Measurements from ENCODE around the gene COL23A1.
A peak's percentile ranks its signal among the peaks of the same experiment; 100 is the strongest.
"Not testable (repeated sequence)": the region's sequence is repeated elsewhere in the genome, so short reads cannot be mapped to it uniquely, and the experiment has no call there.

The COL23A1 gene

GRCh38 chr5:178590924-178591423 lies 781 bp upstream of the COL23A1 start:
- ChIA-PET POLR2A (ENCODE audit: low non-redundant PET) (no interaction called here), CTCF (interaction anchor here (0.6 to 1.6 kb wide), 11 partner anchors 10 to 759 kb away, joined by 3 to 8 read pairs (median 4); no protein-coding TSS in a partner anchor)
- peak overlapping the region; percentile 61 for H3K27ac ChIP-seq
- TF ChIP-seq, protein P1, sequence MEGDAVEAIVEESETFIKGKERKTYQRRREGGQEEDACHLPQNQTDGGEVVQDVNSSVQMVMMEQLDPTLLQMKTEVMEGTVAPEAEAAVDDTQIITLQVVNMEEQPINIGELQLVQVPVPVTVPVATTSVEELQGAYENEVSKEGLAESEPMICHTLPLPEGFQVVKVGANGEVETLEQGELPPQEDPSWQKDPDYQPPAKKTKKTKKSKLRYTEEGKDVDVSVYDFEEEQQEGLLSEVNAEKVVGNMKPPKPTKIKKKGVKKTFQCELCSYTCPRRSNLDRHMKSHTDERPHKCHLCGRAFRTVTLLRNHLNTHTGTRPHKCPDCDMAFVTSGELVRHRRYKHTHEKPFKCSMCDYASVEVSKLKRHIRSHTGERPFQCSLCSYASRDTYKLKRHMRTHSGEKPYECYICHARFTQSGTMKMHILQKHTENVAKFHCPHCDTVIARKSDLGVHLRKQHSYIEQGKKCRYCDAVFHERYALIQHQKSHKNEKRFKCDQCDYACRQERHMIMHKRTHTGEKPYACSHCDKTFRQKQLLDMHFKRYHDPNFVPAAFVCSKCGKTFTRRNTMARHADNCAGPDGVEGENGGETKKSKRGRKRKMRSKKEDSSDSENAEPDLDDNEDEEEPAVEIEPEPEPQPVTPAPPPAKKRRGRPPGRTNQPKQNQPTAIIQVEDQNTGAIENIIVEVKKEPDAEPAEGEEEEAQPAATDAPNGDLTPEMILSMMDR (conservative IDR thresholded peaks at IDR 0.05; ENCODE audit: low read depth) = peak; percentile 31
- peak; percentile 82 for DNase-seq (ENCODE audit: low spot score)

DNA sequence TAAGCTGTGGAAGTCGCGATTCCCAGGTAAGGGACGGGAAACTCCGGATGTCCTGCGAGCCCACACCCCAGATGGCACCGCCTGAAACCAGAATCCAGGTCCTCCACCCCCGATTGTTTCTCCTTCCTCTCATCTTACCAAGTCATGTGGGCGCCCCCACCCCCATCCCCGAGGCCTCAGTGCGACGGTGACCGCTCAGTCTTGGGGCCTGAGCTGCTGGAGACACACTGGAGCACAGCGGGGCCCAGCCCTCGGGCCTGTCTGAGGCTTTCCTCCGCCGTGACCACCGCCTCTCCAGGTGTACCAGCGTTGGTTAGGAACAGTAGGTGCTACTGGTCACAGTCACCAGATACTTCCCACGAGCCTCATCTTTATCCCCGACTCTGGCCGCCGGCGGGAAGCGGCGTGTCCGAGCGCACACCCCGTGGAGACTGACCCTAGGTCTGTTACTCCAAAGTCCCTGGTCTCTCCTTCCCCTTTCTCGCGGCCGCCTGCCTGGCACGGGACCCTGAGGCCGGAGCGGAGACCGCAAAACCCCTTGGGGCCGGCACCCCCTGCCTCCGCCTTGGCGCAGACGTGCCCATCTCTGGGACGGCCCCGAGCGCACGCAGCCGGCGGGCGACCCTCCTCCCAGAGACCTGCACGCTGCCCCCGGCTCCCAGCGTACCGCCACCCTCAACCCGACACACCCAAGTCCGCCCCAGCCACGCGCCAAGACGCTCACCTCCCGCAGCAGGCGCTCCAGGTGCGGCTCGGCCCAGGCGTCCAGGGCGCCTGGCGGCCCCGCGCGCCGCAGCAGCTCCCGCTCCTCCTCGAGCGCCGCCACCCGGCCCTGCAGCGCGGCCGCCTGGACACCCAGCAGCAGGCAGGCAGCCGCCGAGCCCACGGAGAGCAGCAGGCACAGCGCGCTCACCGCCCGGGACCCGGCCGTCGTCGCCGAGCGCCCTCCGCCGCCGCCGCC lies 733 bp downstream of the COL23A1 start:
- ChIA-PET POLR2A (ENCODE audit: low non-redundant PET) (no interaction called here), CTCF (interaction anchor here (0.6 to 1.6 kb wide), 20 partner anchors 12 to 918 kb away, joined by 3 to 9 read pairs (median 4); no protein-coding TSS in a partner anchor)
- H3K27ac ChIP-seq = no peak overlapping the region
- TF ChIP-seq, protein P1 (conservative IDR thresholded peaks at IDR 0.05; ENCODE audit: low read depth) = no peak
- DNase-seq (ENCODE audit: low spot score) = peak; percentile 24

DNA sequence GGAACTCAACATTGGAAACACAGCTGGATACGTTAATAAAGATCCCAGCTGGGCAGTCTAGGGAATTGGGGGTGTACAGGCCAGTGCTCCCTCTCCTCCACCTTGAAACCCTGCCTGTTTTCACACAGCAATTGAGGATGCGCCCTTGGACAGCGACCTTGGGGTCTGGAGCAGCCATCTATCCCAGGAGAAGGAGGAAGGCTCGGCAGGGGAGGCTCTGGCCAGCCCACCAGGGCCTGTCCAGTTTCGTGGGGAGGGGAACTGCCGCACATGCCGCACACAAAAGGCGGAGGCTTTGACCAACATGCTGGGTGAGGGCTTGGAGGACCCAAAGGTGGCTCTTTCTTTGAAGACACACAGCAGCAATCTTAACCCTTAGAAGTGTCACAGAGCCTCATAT lies 1.4 kb downstream of the COL23A1 start:
- TF ChIP-seq, protein P1 (conservative IDR thresholded peaks at IDR 0.05; ENCODE audit: low read depth) = no peak
- H3K27ac ChIP-seq = no peak overlapping the region
- POLR2A ChIA-PET (ENCODE audit: low non-redundant PET) = no interaction called here
- no peak for DNase-seq (ENCODE audit: low spot score)
- CTCF ChIA-PET = interaction anchor here (0.5 to 1.0 kb wide), 3 partner anchors 305 to 422 kb away, joined by 3 read pairs; no protein-coding TSS in a partner anchor

DNA sequence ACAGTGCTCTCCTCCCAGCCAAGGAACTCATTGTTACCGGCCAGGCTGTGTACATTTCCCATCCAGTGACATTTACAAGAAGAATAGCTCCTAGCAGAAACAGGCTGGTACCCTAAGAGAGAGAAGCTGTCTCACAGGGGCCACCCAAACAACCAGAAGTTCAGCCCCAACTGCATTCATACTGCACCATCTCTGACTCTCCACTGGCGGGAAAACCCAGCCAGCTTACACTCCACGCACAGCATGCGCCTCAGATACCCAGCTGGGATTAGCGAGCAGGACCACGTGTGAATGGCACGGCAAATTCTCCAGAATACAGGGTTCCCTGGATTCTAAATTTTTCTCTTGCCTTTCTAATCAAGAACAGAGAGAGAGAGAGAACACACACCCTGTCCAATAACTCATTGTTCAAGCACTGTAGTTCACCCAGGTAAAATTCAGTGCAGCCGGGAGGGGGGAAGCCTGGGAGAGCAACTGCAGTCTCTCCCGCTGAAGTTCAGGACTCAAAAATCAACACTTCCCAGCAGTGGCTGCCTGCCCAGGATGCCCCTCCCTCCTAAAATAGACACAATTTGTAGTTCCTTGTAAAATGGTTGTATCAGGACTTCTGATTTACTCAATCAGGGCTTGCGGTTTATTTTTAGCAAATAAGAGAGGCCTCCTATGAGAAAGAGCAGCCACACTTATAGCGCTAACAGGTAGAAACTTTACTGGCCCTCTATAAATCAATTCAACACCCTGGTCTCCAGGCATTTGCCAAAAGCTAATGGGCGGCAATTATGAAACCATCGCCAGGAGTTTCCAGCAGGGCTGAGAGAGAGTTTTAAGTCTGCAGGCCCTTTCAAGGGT lies 2.2 kb downstream of the COL23A1 start:
- CTCF ChIA-PET = interaction anchor here (0.5 to 1.0 kb wide), 5 partner anchors 16 to 421 kb away, joined by 3 to 5 read pairs (median 3); no protein-coding TSS in a partner anchor
- H3K27ac ChIP-seq = no peak overlapping the region
- TF ChIP-seq, protein P1 (conservative IDR thresholded peaks at IDR 0.05; ENCODE audit: low read depth) = no peak
- POLR2A ChIA-PET (ENCODE audit: low non-redundant PET) = interaction anchor here (0.6 kb wide), 1 partner anchor 308 kb away, joined by 3 read pairs; the partner anchor contains the start of gene ZFP2
- DNase-seq (ENCODE audit: low spot score) = no peak

- no peak for DNase-seq (ENCODE audit: low spot score)
- H3K27ac ChIP-seq = no peak overlapping the region
- TF ChIP-seq, protein P1 (conservative IDR thresholded peaks at IDR 0.05; ENCODE audit: low read depth) = no peak
- ChIA-PET POLR2A (ENCODE audit: low non-redundant PET) (no interaction called here), CTCF (no interaction called here)
These were observed 3.8 kb downstream of the COL23A1 start for GRCh38 chr5:178586396-178586795.

DNA sequence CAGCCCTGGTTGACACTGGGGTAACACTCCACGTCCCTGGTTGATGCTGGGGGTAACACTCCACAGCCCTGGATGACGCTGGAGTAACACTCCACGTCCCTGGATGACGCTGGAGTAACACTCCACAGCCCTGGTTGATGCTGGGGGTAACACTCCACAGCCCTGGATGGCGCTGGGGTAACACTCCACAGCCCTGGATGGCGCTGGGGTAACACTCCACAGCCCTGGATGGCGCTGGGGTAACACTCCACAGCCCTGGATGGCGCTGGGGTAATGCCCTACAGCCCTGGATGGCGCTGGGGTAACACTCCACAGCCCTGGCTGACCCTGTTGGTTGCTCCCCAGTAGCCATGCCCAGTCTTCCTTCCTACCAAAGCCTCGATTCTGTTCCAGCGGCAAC lies 4.8 kb downstream of the COL23A1 start:
- H3K27ac ChIP-seq; POLR2A ChIA-PET (ENCODE audit: low non-redundant PET); CTCF ChIA-PET: not testable (repeated sequence)
- DNase-seq (ENCODE audit: low spot score) = peak; percentile 48
